Neural progenitor cell (in vitro differentiated cells): ENCODE data around the gene MORN4.

ENCODE experiments used
- CTCF ChIP-seq: fragments of 200-600 bp; sonication (generic); IDR thresholded peaks from 2 replicates; pipeline ENCODE4 v1.5.1; 2017; ENCODE audit warnings: antibody characterized with exemption, mild to moderate bottlenecking
- EZH2 ChIP-seq: fragments of 200-600 bp; sonication (generic); IDR thresholded peaks from 2 replicates; pipeline ENCODE4 v1.6.1; 2017; ENCODE audit warnings: antibody characterized with exemption, mild to moderate bottlenecking, moderate library complexity

GRCh38 chr10:97640174-97640867, 7.0 kb upstream of the MORN4 start, which contains the start of gene PI4K2A:
- TF ChIP-seq CTCF (no peak), EZH2 (no peak)
